Measurements from ENCODE around the gene SCUBE1.

Gene SCUBE1

GRCh38 chr22:43209523-43209890, 133.7 kb downstream of the SCUBE1 start:
- ATAC-seq, result no peak
- TF ChIP-seq SNAI2 (CRISPR knock-in tag; IDR thresholded peaks at IDR 0.05) (no peak), GLIS3 (CRISPR knock-in tag; IDR thresholded peaks at IDR 0.05) (no peak), OSR1 (CRISPR knock-in tag; IDR thresholded peaks at IDR 0.05) (no peak), ZFP3 (CRISPR knock-in tag; IDR thresholded peaks at IDR 0.05) (no peak), ZNF8 (CRISPR knock-in tag; IDR thresholded peaks at IDR 0.05) (no peak)

- TF ChIP-seq ZNF565 (CRISPR knock-in tag; conservative IDR thresholded peaks at IDR 0.05; ENCODE audit: low read depth) (no peak), BACH2 (CRISPR knock-in tag; IDR thresholded peaks at IDR 0.05; ENCODE audit: borderline replicate concordance) (no peak), ZNF8 (CRISPR knock-in tag; IDR thresholded peaks at IDR 0.05) (no peak), ZC3H10 (CRISPR knock-in tag; IDR thresholded peaks at IDR 0.05) (no peak), CSRNP3 (CRISPR knock-in tag; IDR thresholded peaks at IDR 0.05) (no peak), PATZ1 (CRISPR knock-in tag; IDR thresholded peaks at IDR 0.05; ENCODE audit: borderline replicate concordance) (no peak), TSHZ2 (CRISPR knock-in tag; IDR thresholded peaks at IDR 0.05) (no peak), CREB5 (CRISPR knock-in tag; IDR thresholded peaks at IDR 0.05; ENCODE audit: low read depth) (no peak), ARNTL (CRISPR knock-in tag; IDR thresholded peaks at IDR 0.05; ENCODE audit: borderline replicate concordance, low read depth) (no peak), RARB (CRISPR knock-in tag; IDR thresholded peaks at IDR 0.05) (no peak), ZFP3 (CRISPR knock-in tag; IDR thresholded peaks at IDR 0.05) (no peak), ESRRG (CRISPR knock-in tag; IDR thresholded peaks at IDR 0.05) (no peak), CSDC2 (CRISPR knock-in tag; IDR thresholded peaks at IDR 0.05) (no peak), ZFP30 (CRISPR knock-in tag; IDR thresholded peaks at IDR 0.05) (no peak), TOX (CRISPR knock-in tag; IDR thresholded peaks at IDR 0.05; ENCODE audit: borderline replicate concordance) (no peak)
- no peak for ATAC-seq
These were observed 134.3 kb downstream of the SCUBE1 start for GRCh38 chr22:43208703-43209522.

GRCh38 chr22:43207849-43208702, 135.1 kb downstream of the SCUBE1 start:
- ATAC-seq, result no peak
- TF ChIP-seq POU6F1 (CRISPR knock-in tag; IDR thresholded peaks at IDR 0.05; ENCODE audit: borderline replicate concordance, low read depth) (no peak), SNAI2 (CRISPR knock-in tag; IDR thresholded peaks at IDR 0.05) (no peak), ESRRG (CRISPR knock-in tag; IDR thresholded peaks at IDR 0.05) (no peak), OSR1 (CRISPR knock-in tag; IDR thresholded peaks at IDR 0.05) (no peak), RARB (CRISPR knock-in tag; IDR thresholded peaks at IDR 0.05) (no peak), ZNF8 (CRISPR knock-in tag; IDR thresholded peaks at IDR 0.05) (no peak), TSHZ2 (CRISPR knock-in tag; IDR thresholded peaks at IDR 0.05) (no peak), CREB5 (CRISPR knock-in tag; IDR thresholded peaks at IDR 0.05; ENCODE audit: low read depth) (no peak), ZC3H10 (CRISPR knock-in tag; IDR thresholded peaks at IDR 0.05) (no peak), ISL1 (CRISPR knock-in tag; IDR thresholded peaks at IDR 0.05) (no peak), BACH2 (CRISPR knock-in tag; IDR thresholded peaks at IDR 0.05; ENCODE audit: borderline replicate concordance) (no peak), ARNTL (CRISPR knock-in tag; IDR thresholded peaks at IDR 0.05; ENCODE audit: borderline replicate concordance, low read depth) (no peak), ZNF70 (CRISPR knock-in tag; IDR thresholded peaks at IDR 0.05) (no peak), ZFP3 (CRISPR knock-in tag; IDR thresholded peaks at IDR 0.05) (no peak), GLIS3 (CRISPR knock-in tag; IDR thresholded peaks at IDR 0.05) (no peak), CSDC2 (CRISPR knock-in tag; IDR thresholded peaks at IDR 0.05) (no peak)

Data from SK-N-SH treated with all-trans-retinoic acid at 6 μM for 48 hours (cell line).